ENCODE data around the gene DOCK7.
"Not testable (repeated sequence)": the region's sequence is repeated elsewhere in the genome, so short reads cannot be mapped to it uniquely, and the experiment has no call there.

The DOCK7 gene

GRCh38 chr1:62541048-62541447 is 147.1 kb downstream of the DOCK7 start:
- H3K4me1 Mint-ChIP-seq: no peaks in the 10 kb centered on the region
- no peak overlapping the region for H3K27ac Mint-ChIP-seq
- ATAC-seq (no peak), DNase-seq (ENCODE audit: low spot score in 2 of 2) (no peak)
- no peaks in the 10 kb centered on the region for H3K9me3 Mint-ChIP-seq
- H3K36me3 Mint-ChIP-seq: no peaks in the 10 kb centered on the region
- H3K4me3 Mint-ChIP-seq: no peak overlapping the region

GRCh38 chr1:62539028-62539447 is 149.1 kb downstream of the DOCK7 start:
- Mint-ChIP-seq H3K27ac (no peak overlapping the region), H3K4me3 (no peak overlapping the region), H3K4me1 (no peaks in the 10 kb centered on the region), H3K36me3 (no peaks in the 10 kb centered on the region), H3K9me3 (no peaks in the 10 kb centered on the region)
- ATAC-seq (no peak), DNase-seq (ENCODE audit: low spot score in 2 of 2) (no peak)

GRCh38 chr1:62536865-62537264 is 151.3 kb downstream of the DOCK7 start:
- DNase-seq (ENCODE audit: low spot score in 2 of 2): no peak
- Mint-ChIP-seq H3K36me3 (no peaks in the 10 kb centered on the region), H3K4me1 (no peaks in the 10 kb centered on the region), H3K4me3 (no peak overlapping the region), H3K9me3 (no peaks in the 10 kb centered on the region), H3K27ac (no peak overlapping the region)
- ATAC-seq: no peak

- no peak for ATAC-seq
- no peaks in the 10 kb centered on the region for H3K9me3 Mint-ChIP-seq
These were observed 157.6 kb downstream of the DOCK7 start for GRCh38 chr1:62530516-62531154.

GRCh38 chr1:62529227-62529626 is 159.0 kb downstream of the DOCK7 start:
- H3K4me3 Mint-ChIP-seq: no peak overlapping the region
- H3K4me1 Mint-ChIP-seq: no peaks in the 10 kb centered on the region
- ATAC-seq (no peak), DNase-seq (ENCODE audit: low spot score in 2 of 2) (no peak)
- no peaks in the 10 kb centered on the region for H3K9me3 Mint-ChIP-seq
- no peak overlapping the region for H3K27ac Mint-ChIP-seq
- no peaks in the 10 kb centered on the region for H3K36me3 Mint-ChIP-seq

More at GRCh38 chr1:62530516-62531154, 157.6 kb downstream of the DOCK7 start:
- no peak for DNase-seq (ENCODE audit: low spot score in 2 of 2)
- Mint-ChIP-seq H3K4me3 (no peak overlapping the region), H3K4me1 (no peaks in the 10 kb centered on the region), H3K27ac (no peak overlapping the region), H3K36me3 (no peaks in the 10 kb centered on the region)

- H3K4me1 Mint-ChIP-seq: no peaks in the 10 kb centered on the region
- ATAC-seq (no peak), DNase-seq (ENCODE audit: low spot score in 2 of 2) (no peak)
- H3K27ac Mint-ChIP-seq: no peak overlapping the region
- H3K36me3 Mint-ChIP-seq: no peaks in the 10 kb centered on the region
- H3K9me3 Mint-ChIP-seq: no peaks in the 10 kb centered on the region
- no peak overlapping the region for H3K4me3 Mint-ChIP-seq
These were observed 160.2 kb downstream of the DOCK7 start for GRCh38 chr1:62528015-62528414.

- not testable (repeated sequence) for H3K4me1 Mint-ChIP-seq; H3K27ac Mint-ChIP-seq; H3K4me3 Mint-ChIP-seq; H3K36me3 Mint-ChIP-seq; DNase-seq (ENCODE audit: low spot score in 2 of 2); H3K9me3 Mint-ChIP-seq; ATAC-seq
These were observed 160.8 kb downstream of the DOCK7 start for GRCh38 chr1:62527346-62527745.

GRCh38 chr1:62523860-62524259 is 164.3 kb downstream of the DOCK7 start:
- no peak for ATAC-seq
- Mint-ChIP-seq H3K4me3 (no peak overlapping the region), H3K27ac (no peak overlapping the region), H3K4me1 (no peaks in the 10 kb centered on the region), H3K36me3 (no peaks in the 10 kb centered on the region), H3K9me3 (peaks cover 3% of the 10 kb centered on the region)
- DNase-seq (ENCODE audit: low spot score in 2 of 2): no peak

- ATAC-seq (no peak), DNase-seq (ENCODE audit: low spot score in 2 of 2) (no peak)
- H3K4me1 Mint-ChIP-seq: no peaks in the 10 kb centered on the region
- H3K36me3 Mint-ChIP-seq: peaks cover 6% of the 10 kb centered on the region
- H3K9me3 Mint-ChIP-seq: peaks cover 3% of the 10 kb centered on the region
- no peak overlapping the region for H3K4me3 Mint-ChIP-seq
- H3K27ac Mint-ChIP-seq: no peak overlapping the region
These were observed 171.6 kb downstream of the DOCK7 start for GRCh38 chr1:62516600-62516999.

- ATAC-seq: no peak
- peaks cover 3% of the 10 kb centered on the region for H3K9me3 Mint-ChIP-seq
- no peak overlapping the region for H3K27ac Mint-ChIP-seq
- H3K4me3 Mint-ChIP-seq: no peak overlapping the region
- no peak for DNase-seq (ENCODE audit: low spot score in 2 of 2)
- H3K36me3 Mint-ChIP-seq: peaks cover 6% of the 10 kb centered on the region
- no peaks in the 10 kb centered on the region for H3K4me1 Mint-ChIP-seq
These were observed 173.3 kb downstream of the DOCK7 start for GRCh38 chr1:62514746-62515423.

GRCh38 chr1:62513013-62513412 is 175.2 kb downstream of the DOCK7 start:
- no peak for DNase-seq (ENCODE audit: low spot score in 2 of 2)
- no peak for ATAC-seq
- H3K4me3 Mint-ChIP-seq: no peak overlapping the region
- H3K27ac Mint-ChIP-seq: no peak overlapping the region
- H3K36me3 Mint-ChIP-seq: peaks cover 6% of the 10 kb centered on the region
- no peaks in the 10 kb centered on the region for H3K9me3 Mint-ChIP-seq
- H3K4me1 Mint-ChIP-seq: no peaks in the 10 kb centered on the region

- DNase-seq (ENCODE audit: low spot score in 2 of 2): no peak
- Mint-ChIP-seq H3K27ac (no peak overlapping the region), H3K4me3 (no peak overlapping the region), H3K4me1 (no peaks in the 10 kb centered on the region), H3K9me3 (no peaks in the 10 kb centered on the region), H3K36me3 (peaks cover 6% of the 10 kb centered on the region)
- ATAC-seq: no peak
These were observed 179.2 kb downstream of the DOCK7 start for GRCh38 chr1:62509028-62509427.

- no peak for DNase-seq (ENCODE audit: low spot score in 2 of 2)
- no peak overlapping the region for H3K27ac Mint-ChIP-seq
- ATAC-seq: no peak
- no peaks in the 10 kb centered on the region for H3K4me1 Mint-ChIP-seq
- H3K4me3 Mint-ChIP-seq: no peak overlapping the region
- H3K36me3 Mint-ChIP-seq: peaks cover 6% of the 10 kb centered on the region
- no peaks in the 10 kb centered on the region for H3K9me3 Mint-ChIP-seq
These were observed 179.9 kb downstream of the DOCK7 start for GRCh38 chr1:62508187-62508758.

- Mint-ChIP-seq H3K27ac (no peak overlapping the region), H3K4me3 (no peak overlapping the region), H3K9me3 (no peaks in the 10 kb centered on the region), H3K4me1 (no peaks in the 10 kb centered on the region), H3K36me3 (no peaks in the 10 kb centered on the region)
- no peak for DNase-seq (ENCODE audit: low spot score in 2 of 2)
- ATAC-seq: no peak
These were observed 188.0 kb downstream of the DOCK7 start for GRCh38 chr1:62500210-62500609.

- Mint-ChIP-seq H3K27ac (no peak overlapping the region), H3K9me3 (no peaks in the 10 kb centered on the region), H3K4me3 (no peak overlapping the region), H3K4me1 (no peaks in the 10 kb centered on the region), H3K36me3 (peaks cover 17% of the 10 kb centered on the region)
- no peak for ATAC-seq
- no peak for DNase-seq (ENCODE audit: low spot score in 2 of 2)
These were observed 194.0 kb downstream of the DOCK7 start for GRCh38 chr1:62494137-62494536.

- H3K27ac Mint-ChIP-seq: no peak overlapping the region
- no peaks in the 10 kb centered on the region for H3K9me3 Mint-ChIP-seq
- no peak for DNase-seq (ENCODE audit: low spot score in 2 of 2)
- no peaks in the 10 kb centered on the region for H3K4me1 Mint-ChIP-seq
- no peak for ATAC-seq
- H3K36me3 Mint-ChIP-seq: peaks cover 17% of the 10 kb centered on the region
- H3K4me3 Mint-ChIP-seq: no peak overlapping the region
These were observed 194.5 kb downstream of the DOCK7 start for GRCh38 chr1:62493656-62494055.
